HCEC 1CT (cell line): ENCODE measurements around the gene LGALS1.

Source experiments
- DNase-seq: peaks from one replicate; pipeline ENCODE4 v3.0.0-alpha.2; 2017

The LGALS1 gene

DNA sequence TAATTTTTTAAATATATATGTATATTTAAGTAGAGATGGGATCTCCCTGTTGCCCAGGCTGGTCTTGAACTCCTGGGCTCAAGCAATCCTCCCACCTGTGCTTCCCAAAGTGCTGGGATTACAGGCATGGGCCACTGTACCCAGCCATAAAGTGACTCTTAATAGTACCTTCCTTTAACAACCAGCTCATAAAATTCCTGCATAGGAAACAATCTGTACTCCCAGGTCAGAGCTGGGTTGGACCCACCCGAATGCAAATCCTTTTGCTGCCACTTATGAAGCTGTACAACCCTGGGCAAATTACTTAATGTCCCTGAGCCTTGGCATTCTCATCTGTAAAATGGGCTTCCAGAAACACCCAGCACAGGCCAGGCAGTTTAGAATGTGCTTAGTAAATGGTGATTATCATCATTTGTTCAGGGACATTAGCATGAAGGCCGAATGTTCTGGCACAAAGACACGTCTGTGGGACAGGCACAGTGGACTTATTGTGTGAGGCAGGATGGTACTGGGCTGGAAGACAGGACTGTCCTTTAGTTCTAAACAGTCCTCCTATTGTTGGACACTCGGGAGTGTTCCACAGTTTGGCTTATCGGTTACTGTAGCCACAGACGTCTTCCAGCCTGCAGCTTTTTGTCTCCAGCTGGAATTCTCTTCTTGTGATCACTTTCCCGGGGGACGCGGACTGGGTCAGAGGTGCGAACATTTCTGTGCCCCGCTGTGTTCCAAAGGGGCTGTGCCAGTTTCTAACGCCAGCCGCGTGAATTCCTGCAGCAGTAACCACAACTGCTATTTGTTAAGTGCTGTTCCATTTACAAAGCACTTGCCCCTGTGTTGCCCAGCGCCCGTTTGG, 11.0 kb upstream of the LGALS1 start:
- no peak for DNase-seq

DNA sequence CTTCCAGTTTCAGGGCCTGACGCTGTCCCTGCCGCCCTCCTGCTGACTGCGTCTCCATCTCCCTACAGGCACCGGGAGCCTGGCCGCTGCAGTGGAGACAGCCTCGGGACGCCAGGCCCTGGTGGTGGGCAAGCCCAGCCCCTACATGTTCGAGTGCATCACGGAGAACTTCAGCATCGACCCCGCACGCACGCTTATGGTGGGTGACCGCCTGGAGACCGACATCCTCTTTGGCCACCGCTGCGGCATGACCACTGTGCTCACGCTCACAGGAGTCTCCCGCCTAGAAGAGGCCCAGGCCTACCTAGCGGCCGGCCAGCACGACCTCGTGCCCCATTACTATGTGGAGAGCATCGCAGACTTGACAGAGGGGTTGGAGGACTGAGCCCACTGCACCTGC, 9.9 kb upstream of the LGALS1 start:
- no peak for DNase-seq

DNA sequence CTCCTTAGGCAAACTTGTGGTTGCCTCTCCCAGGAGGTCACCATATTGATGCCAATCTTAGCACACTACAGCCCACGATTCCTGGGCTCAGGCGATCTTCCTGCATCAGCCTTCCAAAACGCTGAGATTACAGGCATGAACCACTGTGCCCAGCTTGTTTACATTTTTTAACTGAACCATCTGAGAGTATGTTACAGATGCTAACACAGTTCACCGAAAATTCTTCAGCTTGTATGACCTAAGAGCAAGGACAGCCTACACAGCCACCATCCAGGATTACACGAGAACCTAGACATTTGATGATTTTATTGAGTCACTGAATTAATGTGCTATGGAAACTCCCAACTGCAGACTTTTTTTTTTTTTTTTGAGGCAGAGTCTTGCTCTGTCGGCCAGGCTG, 5.8 kb upstream of the LGALS1 start:
- no peak for DNase-seq

DNA sequence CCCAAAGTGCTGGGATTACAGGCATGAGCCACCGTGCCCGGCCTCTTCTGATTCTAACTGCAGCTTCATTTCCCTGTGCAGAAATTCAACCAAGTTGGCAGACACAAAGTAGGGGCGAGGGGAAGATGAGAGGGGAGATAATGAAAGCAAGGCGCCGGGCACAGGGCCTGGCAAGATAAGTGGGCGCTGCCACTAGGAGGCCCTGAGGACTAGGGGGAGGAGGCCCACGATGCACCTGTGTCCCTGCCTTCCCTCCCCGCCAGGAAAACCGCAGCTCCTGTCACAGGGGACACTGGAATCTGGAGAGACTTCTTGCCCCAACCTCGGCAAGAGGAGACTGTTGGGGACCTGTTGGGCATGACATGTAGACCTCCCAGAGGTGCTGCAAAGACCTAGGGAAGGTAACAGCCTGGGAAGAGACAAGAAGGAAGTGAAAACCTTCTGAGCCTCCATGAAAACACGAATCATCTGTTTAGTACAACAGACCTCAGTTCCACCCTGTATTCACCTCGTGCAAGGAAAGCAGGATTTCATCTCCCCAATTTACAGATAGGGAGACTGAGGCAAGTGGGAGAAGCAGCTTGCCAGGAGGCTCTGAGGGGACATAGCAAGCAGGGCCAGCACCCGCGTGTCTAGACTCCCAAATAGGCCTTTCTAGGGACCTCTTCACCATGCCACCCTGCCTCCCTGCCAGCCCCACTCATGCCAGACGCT, 3.1 kb upstream of the LGALS1 start:
- DNase-seq, result no peak

DNA sequence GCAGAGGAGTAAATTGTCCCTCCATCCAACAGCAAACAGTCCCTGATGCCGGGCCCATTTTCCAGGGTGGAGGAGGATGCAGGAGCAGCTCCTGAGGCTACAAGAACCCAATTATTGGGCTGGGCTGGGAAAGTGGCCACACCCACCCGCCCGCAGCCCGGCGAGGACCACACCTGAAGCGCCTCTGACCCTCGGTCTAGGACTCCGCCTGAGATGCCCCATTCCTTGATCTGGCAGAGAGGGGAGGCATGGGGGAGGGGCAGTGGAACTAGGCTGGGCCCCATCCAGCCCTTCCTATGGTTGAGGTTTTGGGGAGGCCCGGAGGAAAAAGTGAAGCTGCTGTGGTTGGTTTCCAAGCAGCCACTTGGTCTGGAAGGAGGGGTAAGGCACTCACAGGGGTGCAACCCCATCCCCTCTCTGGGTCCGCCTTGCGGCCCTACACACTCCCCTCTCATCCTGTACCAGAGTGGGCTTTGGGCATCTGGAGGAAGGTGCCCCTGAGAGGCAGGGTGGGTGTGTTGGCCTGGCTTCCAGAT, 2.4 kb upstream of the LGALS1 start:
- no peak for DNase-seq

DNA sequence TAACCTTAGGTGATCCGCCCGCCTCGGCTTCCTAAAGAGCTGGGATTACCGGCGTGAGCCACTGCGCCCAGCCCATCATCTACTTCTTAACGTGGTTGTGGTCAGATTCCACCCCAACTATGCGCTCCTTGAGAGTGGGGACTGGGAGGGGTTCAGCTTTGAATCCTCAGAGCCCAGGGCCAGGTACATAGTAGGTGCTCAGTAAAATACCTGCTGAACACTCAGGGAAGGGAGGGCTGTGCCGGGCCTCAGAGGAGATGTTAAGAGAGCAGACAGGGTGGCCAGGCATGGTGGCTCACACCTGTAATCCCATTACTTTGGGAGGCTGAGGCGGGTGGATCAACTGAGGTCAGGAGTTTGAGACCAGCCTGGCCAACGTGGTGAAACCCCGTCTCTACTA, 1.2 kb upstream of the LGALS1 start:
- DNase-seq, result no peak

DNA sequence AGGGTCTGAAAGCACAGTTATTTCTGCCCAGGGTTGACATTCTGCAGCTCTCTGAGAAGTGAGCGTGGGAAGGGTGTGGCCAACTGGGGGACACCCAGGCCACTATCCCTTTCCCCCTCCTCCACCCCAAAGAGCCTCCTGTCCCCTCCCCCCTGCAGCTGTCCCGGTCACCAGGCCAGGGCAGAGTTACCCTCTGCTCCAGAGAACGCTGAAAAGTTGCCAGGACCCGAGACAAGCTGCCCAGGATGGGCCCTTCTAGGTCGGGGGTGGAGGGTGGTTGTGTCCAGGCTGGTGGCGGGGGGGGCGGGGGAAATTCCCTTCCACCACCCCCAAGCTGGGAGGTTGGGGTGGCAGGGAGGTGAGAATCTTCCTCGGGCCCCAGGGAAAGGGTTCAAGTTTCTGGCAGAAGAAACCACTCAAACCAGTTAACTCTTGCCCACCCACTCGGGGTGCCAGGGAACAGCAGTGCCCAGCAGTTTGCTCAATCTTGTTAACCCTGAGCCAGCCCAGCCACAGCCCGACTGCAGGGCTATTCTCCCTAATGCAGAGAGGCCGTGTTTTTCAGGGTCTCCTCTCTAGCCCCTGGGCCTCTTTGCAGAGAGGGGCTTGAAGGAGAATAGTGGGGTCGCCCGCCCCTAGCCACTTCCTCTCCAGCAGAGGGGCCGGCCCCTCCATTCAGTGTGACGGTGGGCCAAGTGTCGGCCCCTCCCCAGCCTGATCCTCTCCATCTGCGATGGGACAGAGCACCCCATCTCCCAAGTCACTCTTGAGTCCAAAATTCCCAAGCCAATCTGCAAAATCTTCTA, 697 bp downstream of the LGALS1 start:
- DNase-seq, result peak; percentile 28

DNA sequence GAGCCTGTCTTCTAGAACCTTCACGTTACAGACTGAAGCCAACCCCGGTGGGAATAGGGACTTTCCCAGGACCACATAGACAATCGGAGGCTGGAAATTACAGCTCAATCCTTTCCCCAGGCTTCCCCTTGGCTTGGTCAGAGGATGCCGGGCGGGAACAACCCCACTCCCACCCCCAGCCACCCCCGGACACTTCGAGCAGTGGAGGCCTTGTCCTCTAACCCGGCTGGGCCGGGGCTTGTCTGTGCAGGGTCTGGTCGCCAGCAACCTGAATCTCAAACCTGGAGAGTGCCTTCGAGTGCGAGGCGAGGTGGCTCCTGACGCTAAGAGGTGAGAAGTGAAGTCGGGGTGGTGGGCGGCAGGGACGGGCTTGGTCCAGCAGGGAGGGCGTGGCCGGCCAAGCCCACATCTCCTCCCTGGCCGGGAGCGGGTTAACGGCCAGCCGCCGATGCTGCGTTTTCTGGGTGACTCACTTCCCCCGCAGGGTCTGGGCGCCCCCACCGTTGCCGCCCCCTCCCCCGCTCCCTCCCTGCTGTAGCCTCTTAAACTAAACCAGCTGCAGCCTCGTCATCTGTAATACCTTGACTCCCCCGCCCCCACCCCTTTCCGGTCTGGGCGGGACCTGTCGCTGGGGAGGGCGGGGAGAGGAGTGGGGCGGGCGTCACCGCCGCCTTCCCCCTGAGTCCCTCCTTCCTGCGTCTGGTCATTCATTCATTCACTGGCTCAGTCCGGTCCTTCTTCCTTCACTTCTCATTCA, 1.5 kb downstream of the LGALS1 start:
- peak; percentile 97 for DNase-seq

DNA sequence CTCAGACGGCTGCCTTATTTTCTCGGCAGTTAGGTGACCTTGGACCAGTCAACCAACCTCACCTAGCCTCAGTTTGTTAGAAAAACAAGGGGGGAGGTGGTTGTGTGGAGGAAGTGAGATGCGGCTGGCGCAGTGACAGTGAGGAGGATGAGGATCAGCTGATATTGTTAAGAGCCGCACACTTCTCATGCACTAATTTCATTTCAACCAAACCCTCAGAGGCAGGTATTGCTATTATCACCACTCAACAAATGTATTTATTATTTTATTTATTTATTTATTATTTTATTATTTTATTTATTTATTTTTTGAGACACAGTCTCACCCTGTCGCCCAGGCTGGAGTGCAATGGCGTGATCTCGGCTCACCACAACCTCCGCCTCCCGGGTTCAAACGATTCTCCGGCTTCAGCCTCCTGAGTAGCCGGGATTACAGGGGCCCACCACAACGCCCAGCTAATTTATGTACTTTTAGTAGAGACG, 2.1 kb downstream of the LGALS1 start:
- DNase-seq, result no peak

DNA sequence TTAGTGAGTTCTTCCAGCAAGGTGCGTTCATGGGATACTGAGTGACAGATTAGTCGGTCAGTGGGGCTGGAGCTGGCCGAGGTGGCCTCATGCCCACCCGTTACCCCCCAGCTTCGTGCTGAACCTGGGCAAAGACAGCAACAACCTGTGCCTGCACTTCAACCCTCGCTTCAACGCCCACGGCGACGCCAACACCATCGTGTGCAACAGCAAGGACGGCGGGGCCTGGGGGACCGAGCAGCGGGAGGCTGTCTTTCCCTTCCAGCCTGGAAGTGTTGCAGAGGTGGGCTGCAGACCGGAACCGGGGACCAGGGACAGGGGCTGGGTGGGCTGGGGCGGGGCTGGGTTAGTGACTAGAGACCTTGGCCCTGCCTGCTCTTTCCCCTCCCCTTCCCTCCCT, 2.9 kb downstream of the LGALS1 start:
- DNase-seq, result no peak

DNA sequence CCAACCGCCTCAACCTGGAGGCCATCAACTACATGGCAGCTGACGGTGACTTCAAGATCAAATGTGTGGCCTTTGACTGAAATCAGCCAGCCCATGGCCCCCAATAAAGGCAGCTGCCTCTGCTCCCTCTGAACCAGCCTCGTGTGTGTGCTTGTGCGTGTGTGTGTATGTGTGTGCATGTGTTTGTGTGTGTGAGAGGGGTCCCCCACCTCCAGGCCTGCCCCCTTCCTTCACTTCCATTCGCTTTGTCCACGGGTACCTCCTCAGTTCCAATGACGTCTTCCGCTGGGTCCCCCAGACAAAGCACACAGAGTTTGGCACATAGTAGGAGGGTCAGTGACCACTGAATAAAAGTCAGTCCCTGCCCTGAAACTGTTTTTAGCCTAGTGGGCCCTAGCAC, 4.2 kb downstream of the LGALS1 start:
- no peak for DNase-seq

DNA sequence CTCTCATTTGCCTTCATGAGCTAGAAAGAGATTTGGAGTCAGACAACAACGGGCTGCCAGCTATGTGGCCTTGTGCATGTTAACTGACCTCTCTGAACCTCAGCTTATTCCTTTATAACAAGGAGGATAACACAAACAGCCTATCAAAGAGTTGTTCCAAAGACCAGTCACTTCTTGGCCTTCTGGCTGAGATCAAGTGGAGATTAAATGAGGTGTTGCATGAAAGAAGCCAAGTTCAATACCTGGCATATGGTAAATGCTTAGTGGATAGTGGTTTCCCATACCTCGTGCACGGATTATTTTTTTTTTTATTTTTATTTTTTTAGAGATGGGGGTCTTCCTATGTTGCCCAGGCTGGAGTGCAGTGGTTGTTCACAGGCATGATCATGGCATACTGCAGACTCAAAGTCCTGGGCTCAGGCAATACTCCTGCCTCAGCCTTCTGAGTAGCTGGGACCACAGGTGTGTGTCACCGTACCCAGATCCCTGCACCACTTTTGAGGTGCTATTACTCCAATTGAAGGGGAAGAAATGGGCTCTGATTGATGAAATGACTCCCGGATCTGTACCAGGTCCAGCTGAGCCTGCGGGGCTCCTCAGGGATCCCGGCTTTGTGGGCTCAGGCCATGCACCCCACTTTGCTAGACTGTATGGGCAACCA, 4.9 kb downstream of the LGALS1 start:
- peak; percentile 37 for DNase-seq

DNA sequence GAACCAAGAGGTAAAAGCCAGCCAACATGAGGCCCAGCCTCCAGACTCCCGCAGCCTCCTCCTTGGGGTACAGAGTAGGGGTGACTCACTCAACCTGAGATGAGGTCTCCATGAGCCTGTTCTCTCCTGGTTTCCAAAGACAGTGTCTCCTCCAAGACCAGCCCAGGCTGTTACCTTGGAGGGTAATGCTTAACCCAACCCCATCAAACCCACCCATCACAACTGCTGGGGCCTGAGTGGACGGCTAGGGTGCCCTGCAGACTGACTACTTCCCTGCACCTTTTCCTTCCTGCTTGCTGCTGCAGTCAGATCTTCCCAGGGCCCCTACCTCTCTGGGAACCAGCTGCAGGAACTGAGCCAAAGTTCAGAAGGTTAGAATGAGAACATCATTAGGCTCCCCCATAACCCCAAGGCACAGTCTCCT, 5.6 kb downstream of the LGALS1 start:
- DNase-seq, result peak; percentile 52

DNA sequence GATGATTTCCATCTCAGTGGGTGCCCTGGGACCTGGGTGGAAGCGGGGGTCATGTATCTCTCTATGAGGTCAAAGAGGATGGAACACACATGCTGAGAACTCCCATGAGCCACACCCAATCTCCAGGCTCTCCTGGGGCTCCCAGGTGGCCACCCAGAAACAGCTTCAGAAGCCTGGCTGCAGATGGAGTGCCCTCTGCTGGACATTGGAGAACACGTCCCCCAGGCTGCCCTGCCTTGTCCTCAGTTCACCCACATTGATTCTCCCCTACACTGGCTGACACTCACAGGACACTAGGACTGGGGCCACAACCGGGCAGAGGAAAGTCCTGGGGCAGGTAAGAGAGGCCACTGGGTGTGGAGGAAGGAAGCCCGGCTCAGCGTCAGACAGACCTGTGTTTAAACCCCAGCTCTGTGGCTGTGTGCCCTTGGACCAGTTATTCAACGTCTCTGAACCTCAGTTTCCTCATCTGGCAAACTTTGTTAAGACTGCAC, 6.2 kb downstream of the LGALS1 start:
- peak; percentile 81 for DNase-seq

DNA sequence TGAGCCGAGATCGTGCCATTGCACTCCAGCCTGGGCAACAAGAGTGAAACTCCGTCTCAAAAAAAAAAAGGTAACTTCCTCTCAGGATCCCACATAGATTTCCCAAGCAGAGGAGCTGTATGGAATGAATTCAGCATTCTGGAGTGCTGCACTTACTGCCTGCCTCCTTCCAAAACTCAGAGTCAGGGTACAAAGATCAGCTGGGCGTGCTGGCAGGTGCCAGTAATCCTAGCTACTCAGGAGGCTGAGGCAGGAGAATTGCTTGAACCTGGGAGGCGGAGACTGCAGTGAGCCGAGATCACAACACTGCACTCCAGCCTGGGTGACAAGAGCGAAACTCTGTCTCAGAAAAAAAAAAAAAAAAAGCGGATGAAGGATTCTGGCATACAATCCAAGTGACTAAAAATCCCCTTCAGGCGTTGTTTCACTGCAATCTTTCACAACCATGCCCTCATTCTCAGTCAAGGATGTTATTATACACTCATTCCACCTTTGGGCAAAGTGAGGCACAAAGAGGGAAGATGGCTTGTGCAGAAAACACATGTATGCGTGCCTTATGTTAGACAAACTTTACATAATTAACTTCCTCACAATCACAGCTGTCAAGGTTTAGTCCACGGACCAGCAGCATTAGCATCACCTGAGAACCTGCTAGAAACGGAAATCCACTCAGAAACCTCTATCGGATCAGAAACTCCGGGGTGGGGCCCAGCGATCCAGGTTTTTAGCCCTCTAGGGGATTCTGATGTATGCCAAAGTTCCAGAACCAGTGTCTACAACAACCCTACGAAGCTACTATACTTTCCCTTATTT, 9.6 kb downstream of the LGALS1 start:
- DNase-seq, result no peak

DNA sequence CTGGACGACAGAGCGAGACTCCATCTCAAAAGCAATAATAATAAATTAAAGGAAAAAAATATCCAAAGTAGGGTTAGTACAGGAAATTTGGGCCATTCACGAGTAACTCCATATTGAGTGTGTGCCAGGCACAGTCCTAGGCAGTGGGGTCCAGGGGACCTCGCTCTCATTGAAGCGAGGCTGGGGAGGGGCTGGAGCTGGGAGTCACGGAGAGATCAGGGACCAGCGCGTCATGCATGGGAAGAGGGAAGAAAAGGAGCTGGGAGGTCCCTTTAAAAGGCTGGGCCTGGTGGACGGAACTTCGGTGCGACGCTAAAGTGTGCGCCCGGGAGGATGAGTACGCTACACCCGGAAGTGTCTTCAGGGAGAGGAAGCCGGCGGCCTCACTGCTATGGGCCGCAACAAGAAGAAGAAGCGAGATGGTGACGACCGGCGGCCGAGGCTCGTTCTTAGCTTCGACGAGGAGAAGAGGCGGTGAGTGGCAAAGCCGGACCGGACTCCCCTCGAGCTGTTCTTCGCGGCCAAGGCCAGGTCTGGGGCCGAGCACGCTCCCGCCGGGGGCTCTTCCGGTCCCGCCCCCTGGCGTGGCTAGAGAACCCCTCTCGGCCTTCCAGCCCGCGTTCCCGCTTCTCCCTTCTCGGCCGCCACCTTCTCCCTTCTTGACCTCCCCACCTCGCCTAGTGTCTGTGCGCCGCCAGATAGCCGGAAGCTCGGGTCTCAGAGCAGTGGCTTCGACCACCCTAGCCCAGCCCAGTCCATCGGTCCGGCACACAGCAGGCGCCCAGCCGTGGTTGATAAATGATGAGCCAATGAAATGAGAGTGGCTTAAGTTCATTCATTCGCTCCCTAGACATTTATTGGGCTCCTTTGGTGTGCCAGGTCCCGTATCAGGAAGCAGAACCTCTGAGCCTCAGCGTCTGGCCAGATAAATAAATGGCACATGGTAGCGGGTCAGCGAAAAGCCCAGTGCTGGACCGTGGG, 10.9 kb downstream of the LGALS1 start, which contains the start of gene NOL12:
TSS of gene NOL12 (plus strand) at position 342 of the 981 bp plus-strand sequence. CDS start at position 392, 50 bp downstream.
- DNase-seq, result peak; percentile 85

DNA sequence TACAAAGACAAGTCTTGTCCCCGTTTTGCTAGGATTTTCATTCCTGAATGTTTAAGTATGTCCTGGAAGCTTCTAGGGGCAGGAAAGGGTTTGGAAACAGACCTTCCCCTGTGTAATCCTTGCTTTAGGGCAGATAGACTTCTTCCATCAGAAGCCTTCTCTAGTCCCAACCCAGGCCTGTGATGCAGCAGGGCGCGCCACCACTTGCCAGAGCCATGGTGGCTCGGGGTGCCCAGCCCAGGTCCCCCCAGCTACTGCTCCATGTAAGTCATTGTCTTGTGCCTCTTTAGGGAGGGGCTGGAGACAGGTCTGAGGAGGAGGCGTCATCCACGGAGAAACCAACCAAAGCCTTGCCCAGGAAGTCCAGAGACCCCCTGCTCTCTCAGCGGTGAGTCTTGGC, 15.0 kb downstream of the LGALS1 start:
- DNase-seq, result no peak

DNA sequence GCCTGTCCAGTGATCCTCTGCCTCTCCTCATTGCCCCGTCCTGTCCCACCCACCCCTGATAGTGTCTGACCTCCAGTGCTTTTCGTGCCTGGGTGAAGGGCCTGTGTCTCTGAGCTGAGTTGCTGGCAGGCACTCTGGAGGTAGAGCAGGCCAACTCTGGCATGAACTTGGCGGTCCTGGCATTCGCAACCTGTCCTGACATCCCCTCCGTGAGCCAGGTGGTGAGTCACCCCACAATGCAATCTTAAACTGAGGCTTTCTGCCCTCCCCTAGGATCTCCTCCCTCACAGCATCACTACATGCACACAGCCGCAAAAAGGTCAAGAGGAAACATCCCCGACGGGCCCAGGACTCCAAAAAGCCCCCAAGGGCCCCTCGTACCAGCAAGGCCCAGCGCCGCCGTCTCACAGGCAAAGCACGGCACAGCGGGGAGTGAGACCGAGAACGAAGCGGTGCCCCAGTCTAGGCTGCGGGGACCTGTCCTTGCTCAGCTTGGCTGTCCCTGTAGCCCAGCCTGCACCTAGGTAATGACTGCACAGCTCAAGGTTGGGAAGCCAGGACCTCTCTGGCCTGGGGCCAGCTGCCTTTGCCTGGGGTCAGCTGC, 15.6 kb downstream of the LGALS1 start:
- no peak for DNase-seq
